Fibroblast of the aortic adventitia (primary cell): ENCODE data around the gene LENEP. TPM values are rescaled to one million over a fixed set of nuclear protein-coding genes. Genes with fewer than 3 reads are reported as not detected.

Source experiments
- DNase-seq: peaks from one replicate; pipeline ENCODE4 v3.0.0-alpha.2; 2010; ENCODE audit warnings: low read depth
- H3K4me3 ChIP-seq: 2 replicates; pipeline ENCODE4 v1.5.1; 2011; ENCODE audit warnings: low read depth, mild to moderate bottlenecking, control low read depth, low read length, moderate library complexity
- CTCF ChIP-seq: IDR thresholded peaks from 2 replicates; pipeline ENCODE4 v1.5.1; 2011; ENCODE audit warnings: mild to moderate bottlenecking, low read length, control low read depth, inconsistent platforms; ENCODE audit not compliant: insufficient read depth
- total RNA-seq: library from RNA; depleted of rRNA; stranded (reverse); fragments of >200 nt; gene quantifications from 2 replicates; pipeline ENCODE4 v1.2.3, GENCODE V29; 2012; ENCODE audit warnings: low replicate concordance

The LENEP gene
- total RNA-seq, 1 donor, result not detected

- no peak overlapping the region for H3K4me3 ChIP-seq
- DNase-seq, result no peak
- TF ChIP-seq CTCF, result no peak
Measured at GRCh38 chr1:155023627-155024026, 30.2 kb downstream of the LENEP start.

- no peak for TF ChIP-seq CTCF
- no peak overlapping the region for H3K4me3 ChIP-seq
- DNase-seq, result no peak
Measured at GRCh38 chr1:155024315-155024714, 30.9 kb downstream of the LENEP start.

- no peak for TF ChIP-seq CTCF
- no peak for DNase-seq
- no peak overlapping the region for H3K4me3 ChIP-seq
Measured at GRCh38 chr1:155026154-155026553, 32.8 kb downstream of the LENEP start.

GRCh38 chr1:155026588-155026987, 33.2 kb downstream of the LENEP start:
- H3K4me3 ChIP-seq, result no peak overlapping the region
- DNase-seq, result no peak
- no peak for TF ChIP-seq CTCF

GRCh38 chr1:155029513-155030242, 36.3 kb downstream of the LENEP start:
- no peak for TF ChIP-seq CTCF
- H3K4me3 ChIP-seq, result no peak overlapping the region
- no peak for DNase-seq

GRCh38 chr1:155030243-155030795, 36.9 kb downstream of the LENEP start:
- no peak overlapping the region for H3K4me3 ChIP-seq
- DNase-seq, result no peak
- TF ChIP-seq CTCF, result no peak
